Thyroid gland (tissue), 4 donors: Measurements from ENCODE around the gene LSAMP. TPM values are rescaled to one million over a fixed set of nuclear protein-coding genes. Genes with fewer than 3 reads are reported as not detected.

Source experiments
- DNase-seq, 2 donors: peaks; one replicate each; pipeline ENCODE4 v3.0.0-alpha.2; 2019
- H3K27ac ChIP-seq, 3 donors: fragments of 200-600 bp; sonication (generic); 1 replicate in 2 of 3; 2 replicates in 1 of 3; pipeline ENCODE4 v1.5.1; 2016 to 2019; ENCODE audit warnings: mild to moderate bottlenecking in 1 of 3, moderate library complexity in 1 of 3
- H3K27me3 ChIP-seq: fragments of 200-600 bp; sonication (generic); one replicate; pipeline ENCODE4 v1.5.1; 2019
- H3K36me3 ChIP-seq, 2 donors: fragments of 200-600 bp; sonication (generic); one replicate each; pipeline ENCODE4 v1.5.1; 2016 to 2019
- H3K4me1 ChIP-seq, 2 donors: fragments of 200-600 bp; sonication (generic); one replicate each; pipeline ENCODE4 v1.5.1; 2017 to 2019
- H3K4me3 ChIP-seq, 3 donors: fragments of 200-600 bp; sonication (generic); replicated peaks in 1 of 3; 1 replicate in 2 of 3; 2 replicates in 1 of 3; pipeline ENCODE4 v1.5.1; 2016; ENCODE audit warnings: mild to moderate bottlenecking in 1 of 3
- H3K9me3 ChIP-seq: fragments of 200-600 bp; sonication (generic); one replicate; pipeline ENCODE4 v1.5.1; 2017
- CTCF ChIP-seq, 6 experiments: fragments of 200-600 bp in 3 of 6; fragments of 450-650 bp in 3 of 6; sonication (generic) in 3 of 6; IDR thresholded peaks; one replicate each; pipeline ENCODE4 v1.5.1; 2016 to 2019; ENCODE audit warnings: antibody characterized with exemption in 6 of 6, mild to moderate bottlenecking in 2 of 6, inconsistent platforms in 1 of 6, moderate library complexity in 1 of 6
- POLR2A ChIP-seq, 2 donors: fragments of 450-650 bp; IDR thresholded peaks; one replicate each; pipeline ENCODE4 v1.6.1; 2017; ENCODE audit warnings: antibody characterized with exemption in 2 of 2, mild to moderate bottlenecking in 2 of 2, moderate library complexity in 1 of 2
- WGBS, 2 donors: methylation state at CpG; one replicate each; pipeline ENCODE4 v1.1.5; 2017; 5-methylcytosine and 5-hydroxymethylcytosine counted together
- intact Hi-C: fragments of 100-400 bp; cut with DNase I; formaldehyde crosslinking; loops from one replicate; pipeline ENCODE4 v1.15.1; 2023
- total RNA-seq, 4 donors: library from RNA; depleted of rRNA; stranded (reverse); fragments of >200 nt; gene quantifications; one replicate each; pipeline ENCODE4 v1.2.3, GENCODE V29; 2016

LSAMP gene
- total RNA-seq, 4 donors from 2014 or later: 0.78 to 2.0 (median 1.8) TPM

- no peaks in the 10 kb centered on the region for H3K27me3 ChIP-seq
- intact Hi-C loops: no loop called here
- H3K9me3 ChIP-seq: no peaks in the 10 kb centered on the region
- H3K4me1 ChIP-seq: no peaks in the 10 kb centered on the region
- no peak for DNase-seq
- no peak for TF ChIP-seq CTCF (IDR thresholded peaks at IDR 0.05)
- TF ChIP-seq POLR2A (IDR thresholded peaks at IDR 0.05): no peak
- WGBS, 2 donors: 81 to 85% methylated on average over 1 of the region's 1 CpG
- H3K4me3 ChIP-seq: no peak overlapping the region
- H3K27ac ChIP-seq: no peak overlapping the region
- H3K36me3 ChIP-seq: no peaks in the 10 kb centered on the region
Measured at GRCh38 chr3:116340680-116341216, 104.5 kb downstream of the LSAMP start.

DNA sequence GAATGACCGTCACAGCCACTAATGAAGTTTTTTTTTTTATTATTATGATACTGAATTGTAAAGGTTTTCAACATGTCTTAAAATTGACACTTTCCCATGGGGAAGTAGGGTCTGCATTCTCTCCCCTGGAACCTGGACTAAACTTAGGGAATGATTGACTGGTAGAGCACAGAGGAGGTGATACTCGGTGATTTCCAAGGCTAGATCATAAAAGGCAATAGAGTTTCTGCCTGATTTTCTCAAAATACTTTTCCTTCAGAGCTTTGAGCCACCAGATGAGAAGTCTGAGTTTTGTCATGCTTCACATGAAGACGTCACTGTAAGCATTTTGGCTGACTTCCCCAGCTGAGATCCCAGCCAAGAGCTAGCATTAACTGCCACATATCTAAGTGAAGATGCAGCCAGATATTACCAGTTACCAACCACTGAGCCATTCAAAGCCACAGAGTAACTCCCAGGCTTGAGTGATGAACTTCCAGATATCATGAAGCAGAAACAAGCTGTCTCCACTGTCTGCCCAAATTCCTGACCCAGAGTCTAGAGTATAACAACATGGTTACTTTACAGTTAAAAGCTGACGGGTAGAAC, 105.8 kb downstream of the LSAMP start:
- intact Hi-C loops: no loop called here
- H3K4me1 ChIP-seq: no peaks in the 10 kb centered on the region
- TF ChIP-seq POLR2A (IDR thresholded peaks at IDR 0.05) (no peak), CTCF (IDR thresholded peaks at IDR 0.05) (no peak)
- 46 to 63% methylated on average over 4 of the region's 4 CpGs for WGBS, 2 donors
- no peaks in the 10 kb centered on the region for H3K36me3 ChIP-seq
- H3K27me3 ChIP-seq: no peaks in the 10 kb centered on the region
- no peak for DNase-seq
- H3K4me3 ChIP-seq: no peak overlapping the region
- no peaks in the 10 kb centered on the region for H3K9me3 ChIP-seq
- H3K27ac ChIP-seq: no peak overlapping the region

GRCh38 chr3:116338713-116339112, 106.6 kb downstream of the LSAMP start:
- H3K27me3 ChIP-seq: no peaks in the 10 kb centered on the region
- TF ChIP-seq POLR2A (IDR thresholded peaks at IDR 0.05) (no peak), CTCF (IDR thresholded peaks at IDR 0.05) (no peak)
- intact Hi-C loops: no loop called here
- WGBS, 2 donors: 32 to 52% methylated on average over 3 of the region's 3 CpGs
- H3K36me3 ChIP-seq: no peaks in the 10 kb centered on the region
- no peak overlapping the region for H3K27ac ChIP-seq
- no peaks in the 10 kb centered on the region for H3K4me1 ChIP-seq
- DNase-seq: no peak
- H3K4me3 ChIP-seq: no peak overlapping the region
- no peaks in the 10 kb centered on the region for H3K9me3 ChIP-seq

DNA sequence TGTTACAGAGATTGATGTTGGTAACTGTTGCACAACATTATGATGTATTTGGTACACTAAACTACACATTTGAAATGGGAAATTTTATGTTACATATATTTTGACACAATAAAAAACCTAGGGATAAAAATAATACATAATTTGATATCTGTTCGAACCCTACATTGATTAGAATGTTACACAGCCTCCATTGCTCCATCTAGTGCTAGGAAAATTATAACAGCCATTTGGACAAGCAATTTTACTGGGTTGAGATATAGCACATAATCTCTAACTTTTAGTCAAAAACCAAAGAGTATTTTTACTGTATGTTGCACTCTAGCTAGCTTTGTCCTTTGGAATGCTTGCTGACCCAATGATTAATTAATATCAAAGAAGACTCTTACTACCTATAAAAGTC, 108.1 kb downstream of the LSAMP start:
- no peaks in the 10 kb centered on the region for H3K27me3 ChIP-seq
- H3K4me1 ChIP-seq: no peaks in the 10 kb centered on the region
- no peak for DNase-seq
- no peaks in the 10 kb centered on the region for H3K36me3 ChIP-seq
- no peak overlapping the region for H3K27ac ChIP-seq
- no peak overlapping the region for H3K4me3 ChIP-seq
- no peak for TF ChIP-seq CTCF (IDR thresholded peaks at IDR 0.05)
- no peak for TF ChIP-seq POLR2A (IDR thresholded peaks at IDR 0.05)
- intact Hi-C loops: no loop called here
- no peaks in the 10 kb centered on the region for H3K9me3 ChIP-seq
- WGBS, 2 donors: 79 to 81% methylated on average over 1 of the region's 1 CpG

GRCh38 chr3:116331380-116331779, 113.9 kb downstream of the LSAMP start:
- Histone ChIP-seq H3K4me3 (no peak overlapping the region), H3K27me3 (no peaks in the 10 kb centered on the region), H3K27ac (no peak overlapping the region), H3K36me3 (no peaks in the 10 kb centered on the region), H3K9me3 (no peaks in the 10 kb centered on the region), H3K4me1 (no peaks in the 10 kb centered on the region)
- DNase-seq: no peak
- WGBS, 2 donors: 41 to 42% methylated on average over 1 of the region's 1 CpG
- TF ChIP-seq CTCF (IDR thresholded peaks at IDR 0.05) (no peak), POLR2A (IDR thresholded peaks at IDR 0.05) (no peak)
- intact Hi-C loops: no loop called here
